A549 (cell line): ENCODE data around the gene TRPM6. TPM values are rescaled to one million over a fixed set of nuclear protein-coding genes. Genes with fewer than 3 reads are reported as not detected.

Experiments used
- ATAC-seq, 2 experiments: fragments of 200-7000 bp in 1 of 2; fragments of >200 bp in 1 of 2; cut with Nextera tagmentation in 1 of 2; cut with Tn5 transposase in 1 of 2; 3 replicates each; pipeline versions ENCODE4 v1.8.0 to v1.9.1; 2018 to 2020; ENCODE audit warnings: mild to moderate bottlenecking in 1 of 2, moderate library complexity in 1 of 2
- CTCF ChIA-PET: fragments of 300-600 bp; sonication (Branson Sonifier 250); formaldehyde crosslinking; extraction: SDS; loops from one replicate; lab custom pipeline; 2021; ENCODE audit warnings: antibody characterized with exemption, inconsistent platforms; lab: Yijun Ruan, JAX
- POLR2A ChIA-PET: fragments of 350-600 bp; formaldehyde crosslinking; extraction: SDS; loops from one replicate; lab custom pipeline; 2021; ENCODE audit warnings: antibody characterized with exemption, inconsistent platforms; lab: Yijun Ruan, JAX
- DNase-seq, 2 experiments: peaks; one replicate each; pipeline versions ENCODE4 v3.0.0 to v3.0.0-alpha.2; 2011 to 2016; ENCODE audit warnings: low read depth in 1 of 2, low spot score in 1 of 2
- FAIRE-seq: peaks from 2 replicates; lab custom pipeline; 2011; peaks lifted over from hg19 to GRCh38; lab: Jason Lieb, UNC
- H3K27ac ChIP-seq, 2 experiments: fragments of >200 bp; sonication (Bioruptor Twin); formaldehyde crosslinking; 3 replicates each; pipeline ENCODE4 v1.5.1; 2016 to 2017
- H3K4me1 ChIP-seq: fragments of >200 bp; sonication (Bioruptor Twin); formaldehyde crosslinking; 3 replicates; pipeline ENCODE4 v1.6.1; 2016
- H3K4me2 ChIP-seq: fragments of >200 bp; sonication (Bioruptor Twin); formaldehyde crosslinking; 3 replicates; pipeline ENCODE4 v1.6.1; 2016
- H3K4me3 ChIP-seq: fragments of >200 bp; sonication (Bioruptor Twin); formaldehyde crosslinking; 3 replicates; pipeline ENCODE4 v1.5.1; 2016
- H3K9me3 ChIP-seq: fragments of >200 bp; sonication (Bioruptor Twin); formaldehyde crosslinking; 3 replicates; pipeline ENCODE4 v1.6.1; 2016
- CTCF ChIP-seq: fragments of >200 bp; sonication (Bioruptor Twin); formaldehyde crosslinking; IDR thresholded peaks from 3 replicates; pipeline ENCODE4 v1.5.1; 2016
- EHMT2 ChIP-seq: fragments of 200-600 bp; sonication (generic); IDR thresholded peaks from 2 replicates; pipeline ENCODE4 v1.6.1; 2016; ENCODE audit warnings: antibody characterized with exemption, low read depth, mild to moderate bottlenecking, moderate library complexity
- EP300 ChIP-seq, 2 experiments: fragments of >200 bp; sonication (Bioruptor Twin); formaldehyde crosslinking; IDR thresholded peaks; 2 replicates in 1 of 2; 3 replicates in 1 of 2; pipeline ENCODE4 v1.6.1; 2016 to 2017
- ESRRA ChIP-seq: fragments of 150-350 bp; IDR thresholded peaks from 2 replicates; pipeline ENCODE4 v1.6.1; 2014; ENCODE audit warnings: mild to moderate bottlenecking, low read length, borderline replicate concordance
- FOSL2 ChIP-seq, 2 experiments: fragments of 450-650 bp in 1 of 2; fragments of >200 bp in 1 of 2; sonication (Bioruptor Twin) in 1 of 2; formaldehyde crosslinking; IDR thresholded peaks; 2 replicates each; pipeline versions ENCODE4 v1.5.0 to v1.6.1; 2016 to 2020; ENCODE audit warnings: mild to moderate bottlenecking in 1 of 2, moderate library complexity in 1 of 2
- HDAC2 ChIP-seq: fragments of 200-600 bp; sonication (generic); IDR thresholded peaks from 2 replicates; pipeline ENCODE4 v1.6.1; 2016
- HEYL ChIP-seq: fragments of 250-450 bp; sonication (Bioruptor Pico); IDR thresholded peaks from 2 replicates; pipeline ENCODE4 v1.8.0; 2021; ENCODE audit warnings: mild to moderate bottlenecking, moderate library complexity
- HOXB13 ChIP-seq: fragments of 250-450 bp; sonication (Bioruptor Pico); IDR thresholded peaks from 2 replicates; pipeline ENCODE4 v1.5.0; 2020; ENCODE audit warnings: low read depth, mild to moderate bottlenecking, moderate library complexity
- HOXB5 ChIP-seq: fragments of 250-450 bp; sonication (Bioruptor Pico); IDR thresholded peaks from 2 replicates; pipeline ENCODE4 v1.5.0; 2020; ENCODE audit warnings: mild to moderate bottlenecking, moderate library complexity
- JUNB ChIP-seq: fragments of >200 bp; sonication (Bioruptor Twin); formaldehyde crosslinking; IDR thresholded peaks from 2 replicates; pipeline ENCODE4 v1.6.1; 2016
- KDM5A ChIP-seq: fragments of 200-600 bp; sonication (generic); IDR thresholded peaks from 2 replicates; pipeline ENCODE4 v1.6.1; 2016; ENCODE audit warnings: antibody characterized with exemption, mild to moderate bottlenecking
- MAFK ChIP-seq: fragments of 450-650 bp; IDR thresholded peaks from 2 replicates; pipeline ENCODE4 v1.6.1; 2014; ENCODE audit not compliant: partially characterized antibody
- MAZ ChIP-seq: fragments of 150-350 bp; IDR thresholded peaks from 2 replicates; pipeline ENCODE4 v1.6.1; 2014; ENCODE audit warnings: antibody characterized with exemption, low read depth, low read length, borderline replicate concordance
- NFE2L2 ChIP-seq: fragments of 150-350 bp; conservative IDR thresholded peaks from 2 replicates; pipeline ENCODE4 v1.6.1; 2014; ENCODE audit warnings: low read length
- RARB ChIP-seq: fragments of 250-450 bp; sonication (Bioruptor Pico); IDR thresholded peaks from 2 replicates; pipeline ENCODE4 v1.8.0; 2021; ENCODE audit warnings: mild to moderate bottlenecking, moderate library complexity
- TFCP2L1 ChIP-seq: fragments of 250-450 bp; sonication (Bioruptor Pico); IDR thresholded peaks from 2 replicates; pipeline ENCODE4 v1.5.0; 2021; ENCODE audit warnings: mild to moderate bottlenecking
- TP53 ChIP-seq: fragments of 250-450 bp; sonication (Bioruptor Pico); IDR thresholded peaks from 2 replicates; pipeline ENCODE4 v1.5.0; 2021; ENCODE audit warnings: mild to moderate bottlenecking, moderate library complexity
- ZNF302 ChIP-seq: fragments of 250-450 bp; sonication (Bioruptor Pico); IDR thresholded peaks from 2 replicates; pipeline ENCODE4 v1.9.0; 2021; ENCODE audit warnings: inconsistent platforms, mild to moderate bottlenecking, moderate library complexity
- WGBS: methylation state at CpG from one replicate; pipeline ENCODE4 v1.1.6; 2017; ENCODE audit errors: missing lambda C conversion rate; 5-methylcytosine and 5-hydroxymethylcytosine counted together
- polyA plus RNA-seq, 4 experiments: library from polyadenylated mRNA; depleted of rRNA in 3 of 4; stranded (reverse); fragments of >200 nt; fragmentation: RNase III in 1 of 4; extraction: RNeasy Plus Mini Kit Qiagen cat#74134 plus additional on column Dnase treatment in 1 of 4; gene quantifications; 2 replicates in 3 of 4; 3 replicates in 1 of 4; pipeline ENCODE4 v1.2.3, GENCODE V29; 2011 to 2017
- small RNA-seq, 6 experiments: library from RNA; depleted of rRNA; stranded (forward); fragments of <200 nt; gene quantifications; one replicate each; pipeline ENCODE3, GENCODE V24; 2012
- TF ChIP-seq, protein P1 (sequence below): fragments of 150-350 bp; IDR thresholded peaks from 2 replicates; pipeline ENCODE4 v1.6.1; 2014; ENCODE audit warnings: low read depth, mild to moderate bottlenecking, low read length
- TF ChIP-seq, protein P2 (sequence below): IDR thresholded peaks from 2 replicates; pipeline ENCODE4 v1.6.1; 2012

Gene TRPM6
- polyA plus RNA-seq, 2 of the 4 experiments (the other 2 are of a cell fraction), result 1.5 to 2.1 TPM

DNA sequence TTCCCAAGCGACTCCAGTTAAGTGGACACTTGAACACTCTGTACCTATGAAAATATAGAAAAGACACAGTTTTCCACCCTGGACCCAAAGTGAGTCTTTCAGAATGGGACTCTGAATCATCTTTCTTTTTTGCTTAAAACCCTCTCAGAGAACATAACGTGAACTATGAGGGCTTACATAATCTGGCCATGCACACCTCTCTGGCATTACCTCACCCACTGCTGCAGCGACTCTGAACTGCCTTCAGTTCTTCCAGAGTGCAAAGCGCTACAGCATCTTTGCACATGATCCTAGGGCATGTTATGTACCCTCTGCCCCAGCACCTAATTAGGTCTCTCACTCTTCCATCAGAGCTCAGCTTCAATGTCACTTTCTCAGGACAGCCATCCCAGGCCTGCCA, 204.4 kb downstream of the TRPM6 start:
- no peak overlapping the region for H3K4me3 ChIP-seq
- FAIRE-seq, result no peak

GRCh38 chr9:74681906-74682305, 205.8 kb downstream of the TRPM6 start:
- CTCF ChIA-PET, result interaction anchor here (0.8 to 1.0 kb wide), 2 partner anchors 20 to 28 kb away, joined by 3 to 4 read pairs; no protein-coding TSS in a partner anchor
- no peak for DNase-seq

More for the DNA sequence above, 204.4 kb downstream of the TRPM6 start:
- Histone ChIP-seq H3K9me3 (no peaks in the 10 kb centered on the region), H3K4me1 (no peaks in the 10 kb centered on the region), H3K4me2 (no peak overlapping the region), H3K27ac (no peak overlapping the region)
- ChIA-PET CTCF (no interaction called here), POLR2A (no interaction called here)
- no peak for TF ChIP-seq MAFK
- TF ChIP-seq, protein P1, sequence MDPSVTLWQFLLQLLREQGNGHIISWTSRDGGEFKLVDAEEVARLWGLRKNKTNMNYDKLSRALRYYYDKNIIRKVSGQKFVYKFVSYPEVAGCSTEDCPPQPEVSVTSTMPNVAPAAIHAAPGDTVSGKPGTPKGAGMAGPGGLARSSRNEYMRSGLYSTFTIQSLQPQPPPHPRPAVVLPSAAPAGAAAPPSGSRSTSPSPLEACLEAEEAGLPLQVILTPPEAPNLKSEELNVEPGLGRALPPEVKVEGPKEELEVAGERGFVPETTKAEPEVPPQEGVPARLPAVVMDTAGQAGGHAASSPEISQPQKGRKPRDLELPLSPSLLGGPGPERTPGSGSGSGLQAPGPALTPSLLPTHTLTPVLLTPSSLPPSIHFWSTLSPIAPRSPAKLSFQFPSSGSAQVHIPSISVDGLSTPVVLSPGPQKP, result no peak
- TF ChIP-seq TFCP2L1 (CRISPR knock-in tag), result no peak
- no peak for TF ChIP-seq RARB (CRISPR knock-in tag)
- no peak for TF ChIP-seq KDM5A
- no peak for TF ChIP-seq HOXB13 (CRISPR knock-in tag)
- TF ChIP-seq JUNB, result no peak
- TF ChIP-seq EP300 (IDR thresholded peaks at IDR 0.05), result no peak
- DNase-seq (no peak), ATAC-seq (no peak; a peak in 1 of 6 replicates)
- 9% methylated on average over 4 of the region's 4 CpGs for WGBS

DNA sequence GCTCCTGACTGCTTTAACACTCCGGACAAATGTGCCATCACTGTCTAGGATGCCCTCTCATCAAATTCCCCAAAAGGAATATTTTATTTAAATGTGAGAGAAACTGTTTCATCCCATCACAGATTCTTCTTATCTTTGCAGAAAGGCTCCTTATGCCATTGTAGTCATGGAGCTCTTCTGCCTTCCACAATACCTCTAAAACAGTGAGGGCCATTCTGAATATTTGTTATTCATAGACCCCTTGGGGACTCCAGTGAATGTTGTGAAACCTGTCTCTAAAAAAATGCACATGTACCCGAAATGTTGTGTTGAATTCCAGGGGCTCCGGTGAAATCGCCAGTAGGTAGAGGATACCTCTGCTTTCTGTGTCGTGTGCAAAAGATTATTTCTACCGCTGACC, 213.6 kb downstream of the TRPM6 start:
- DNase-seq (no peak), FAIRE-seq (no peak)
- POLR2A ChIA-PET, result no interaction called here
- no peaks in the 10 kb centered on the region for H3K9me3 ChIP-seq
- H3K4me3 ChIP-seq, result no peak overlapping the region
- no peak overlapping the region for H3K4me2 ChIP-seq
- WGBS, result 28% methylated on average over 6 of the region's 6 CpGs
- TF ChIP-seq MAZ, result no peak
- no peak for TF ChIP-seq HDAC2
- TF ChIP-seq, protein P2, sequence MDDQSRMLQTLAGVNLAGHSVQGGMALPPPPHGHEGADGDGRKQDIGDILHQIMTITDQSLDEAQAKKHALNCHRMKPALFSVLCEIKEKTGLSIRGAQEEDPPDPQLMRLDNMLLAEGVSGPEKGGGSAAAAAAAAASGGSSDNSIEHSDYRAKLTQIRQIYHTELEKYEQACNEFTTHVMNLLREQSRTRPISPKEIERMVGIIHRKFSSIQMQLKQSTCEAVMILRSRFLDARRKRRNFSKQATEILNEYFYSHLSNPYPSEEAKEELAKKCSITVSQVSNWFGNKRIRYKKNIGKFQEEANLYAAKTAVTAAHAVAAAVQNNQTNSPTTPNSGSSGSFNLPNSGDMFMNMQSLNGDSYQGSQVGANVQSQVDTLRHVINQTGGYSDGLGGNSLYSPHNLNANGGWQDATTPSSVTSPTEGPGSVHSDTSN, result no peak
- no peak for TF ChIP-seq NFE2L2
- TF ChIP-seq HEYL (CRISPR knock-in tag), result no peak
- no peak for TF ChIP-seq EHMT2
- no peak for TF ChIP-seq KDM5A
- TF ChIP-seq TP53, result no peak
- TF ChIP-seq, all 56 proteins: peak for 0
- Histone ChIP-seq H3K4me1 (no peaks in the 10 kb centered on the region), H3K27ac (no peak overlapping the region)
- no peak for ATAC-seq
- CTCF ChIA-PET, result no interaction called here

More at GRCh38 chr9:74681906-74682305, 205.8 kb downstream of the TRPM6 start:
- no peaks in the 10 kb centered on the region for H3K4me1 ChIP-seq
- FAIRE-seq (no peak), ATAC-seq (no peak)
- H3K4me3 ChIP-seq, result no peak overlapping the region
- TF ChIP-seq CTCF (no peak), TFCP2L1 (CRISPR knock-in tag) (no peak), HOXB5 (CRISPR knock-in tag) (no peak), FOSL2 (IDR thresholded peaks at IDR 0.05) (no peak), FOSL2 (CRISPR knock-in tag; IDR thresholded peaks at IDR 0.05) (no peak), KDM5A (no peak), ZNF302 (CRISPR knock-in tag) (no peak), ESRRA (no peak)
- TF ChIP-seq, protein P1, result no peak
- H3K4me2 ChIP-seq, result no peak overlapping the region
- POLR2A ChIA-PET, result no interaction called here
- WGBS, result 18% methylated on average over 3 of the region's 3 CpGs
- H3K27ac ChIP-seq, result no peak overlapping the region
- H3K9me3 ChIP-seq, result no peaks in the 10 kb centered on the region

Small RNAs within 50 kb of the gene (small RNA-seq; reads per million reads assigned to genes)
- gene RNU6-445P, result 0 reads per million in 6 experiments

Other genes starting within 250 kb of the TRPM6 start
- 4.0 and 8.8 TPM in 2 replicates for gene C9orf40, start 65.0 kb upstream of the TRPM6 start, polyA plus RNA-seq (2011; rRNA removed)
- 11.7 to 14.4 TPM (median 13.6 TPM) in 3 replicates for gene C9orf40, start 65.0 kb upstream of the TRPM6 start, polyA plus RNA-seq (2017; fragmentation: RNase III; extraction: RNeasy Plus Mini Kit Qiagen cat#74134 plus additional on column Dnase treatment)
- 15.9 and 18.0 TPM in 2 replicates for gene CARNMT1, start 140.4 kb upstream of the TRPM6 start, polyA plus RNA-seq (2011; rRNA removed)
- gene CARNMT1, start 140.4 kb upstream of the TRPM6 start, polyA plus RNA-seq (2017; fragmentation: RNase III; extraction: RNeasy Plus Mini Kit Qiagen cat#74134 plus additional on column Dnase treatment), result 17.1 to 17.8 TPM (median 17.1 TPM) in 3 replicates
- gene NMRK1, start 200.2 kb upstream of the TRPM6 start, polyA plus RNA-seq (2011; rRNA removed), result 8.6 and 10.5 TPM in 2 replicates
- gene NMRK1, start 200.2 kb upstream of the TRPM6 start, polyA plus RNA-seq (2017; fragmentation: RNase III; extraction: RNeasy Plus Mini Kit Qiagen cat#74134 plus additional on column Dnase treatment), result 6.0 to 8.0 TPM (median 7.6 TPM) in 3 replicates
- gene OSTF1, start 200.6 kb upstream of the TRPM6 start, polyA plus RNA-seq (2011; rRNA removed), result 10.1 and 12.7 TPM in 2 replicates
- 13.3 to 15.0 TPM (median 13.4 TPM) in 3 replicates for gene OSTF1, start 200.6 kb upstream of the TRPM6 start, polyA plus RNA-seq (2017; fragmentation: RNase III; extraction: RNeasy Plus Mini Kit Qiagen cat#74134 plus additional on column Dnase treatment)